GM19043 (cell line): ENCODE results near the gene UNKL.

Experiments
- ATAC-seq: cut with Tn5 transposase; IDR thresholded peaks from one replicate; pipeline ENCODE4 v1.9.1; 2021; ENCODE audit warnings: low read depth; ENCODE audit not compliant: unreplicated experiment

UNKL gene, protein sequence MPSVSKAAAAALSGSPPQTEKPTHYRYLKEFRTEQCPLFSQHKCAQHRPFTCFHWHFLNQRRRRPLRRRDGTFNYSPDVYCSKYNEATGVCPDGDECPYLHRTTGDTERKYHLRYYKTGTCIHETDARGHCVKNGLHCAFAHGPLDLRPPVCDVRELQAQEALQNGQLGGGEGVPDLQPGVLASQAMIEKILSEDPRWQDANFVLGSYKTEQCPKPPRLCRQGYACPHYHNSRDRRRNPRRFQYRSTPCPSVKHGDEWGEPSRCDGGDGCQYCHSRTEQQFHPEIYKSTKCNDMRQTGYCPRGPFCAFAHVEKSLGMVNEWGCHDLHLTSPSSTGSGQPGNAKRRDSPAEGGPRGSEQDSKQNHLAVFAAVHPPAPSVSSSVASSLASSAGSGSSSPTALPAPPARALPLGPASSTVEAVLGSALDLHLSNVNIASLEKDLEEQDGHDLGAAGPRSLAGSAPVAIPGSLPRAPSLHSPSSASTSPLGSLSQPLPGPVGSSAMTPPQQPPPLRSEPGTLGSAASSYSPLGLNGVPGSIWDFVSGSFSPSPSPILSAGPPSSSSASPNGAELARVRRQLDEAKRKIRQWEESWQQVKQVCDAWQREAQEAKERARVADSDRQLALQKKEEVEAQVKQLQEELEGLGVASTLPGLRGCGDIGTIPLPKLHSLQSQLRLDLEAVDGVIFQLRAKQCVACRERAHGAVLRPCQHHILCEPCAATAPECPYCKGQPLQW

DNA sequence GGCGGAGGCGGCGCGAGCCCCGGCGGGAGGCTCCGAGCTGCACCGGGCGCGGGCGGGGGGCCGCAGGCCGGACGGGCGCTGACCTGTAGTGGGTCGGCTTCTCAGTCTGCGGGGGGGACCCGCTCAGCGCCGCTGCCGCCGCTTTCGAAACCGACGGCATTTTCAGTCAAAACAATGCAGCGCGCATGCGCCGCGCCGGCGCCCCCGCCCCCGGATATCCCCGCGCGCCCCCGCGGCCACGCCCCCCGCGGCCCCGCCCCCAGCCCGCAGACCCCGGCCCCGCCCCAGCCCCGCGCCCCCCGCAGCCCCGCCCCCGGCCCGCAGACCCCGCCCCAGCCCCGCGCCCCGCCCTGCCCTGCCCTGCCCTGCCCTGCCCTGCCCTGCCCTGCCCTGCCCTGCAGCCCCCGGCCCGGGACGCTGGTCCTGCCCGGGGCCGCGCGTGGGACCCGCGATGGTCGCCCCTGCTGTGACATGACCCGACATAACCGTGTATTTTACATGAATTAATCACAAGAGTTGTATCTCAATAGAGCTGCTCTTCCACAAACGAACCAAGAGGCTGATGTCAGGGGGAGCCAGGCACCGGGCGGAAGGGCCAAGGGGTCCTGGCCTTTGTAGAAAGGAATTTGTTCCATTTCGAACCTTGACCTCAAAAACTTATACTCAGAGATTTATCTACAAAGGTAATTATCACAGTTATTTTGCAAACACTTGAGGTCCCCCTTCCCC, at the start of gene UNKL:
Gene UNKL (minus strand): TSS at position 173 of the 729 bp plus-strand sequence. CDS start 13 bp downstream, at position 160.
- no peak for ATAC-seq

DNA sequence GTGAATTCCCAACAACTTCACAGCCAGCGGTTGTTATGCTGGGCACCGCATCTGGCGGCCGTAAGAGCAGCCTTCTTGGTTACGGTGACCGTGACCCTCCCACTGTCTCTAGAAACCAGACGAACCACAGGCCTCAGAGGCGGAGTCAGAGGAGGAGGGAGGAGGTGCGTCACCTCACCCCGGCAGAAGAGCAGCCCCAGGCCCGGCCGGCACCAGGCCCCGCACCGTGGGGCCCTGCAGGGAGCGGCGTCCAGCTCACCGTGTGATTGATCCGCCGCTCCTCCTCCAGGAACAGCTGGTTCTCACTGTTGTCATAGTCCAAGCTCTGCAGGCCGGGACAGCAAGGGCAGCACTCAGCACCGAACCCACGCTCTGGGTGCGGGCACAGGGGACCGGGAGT, 46.6 kb upstream of the UNKL start:
- no peak for ATAC-seq

DNA sequence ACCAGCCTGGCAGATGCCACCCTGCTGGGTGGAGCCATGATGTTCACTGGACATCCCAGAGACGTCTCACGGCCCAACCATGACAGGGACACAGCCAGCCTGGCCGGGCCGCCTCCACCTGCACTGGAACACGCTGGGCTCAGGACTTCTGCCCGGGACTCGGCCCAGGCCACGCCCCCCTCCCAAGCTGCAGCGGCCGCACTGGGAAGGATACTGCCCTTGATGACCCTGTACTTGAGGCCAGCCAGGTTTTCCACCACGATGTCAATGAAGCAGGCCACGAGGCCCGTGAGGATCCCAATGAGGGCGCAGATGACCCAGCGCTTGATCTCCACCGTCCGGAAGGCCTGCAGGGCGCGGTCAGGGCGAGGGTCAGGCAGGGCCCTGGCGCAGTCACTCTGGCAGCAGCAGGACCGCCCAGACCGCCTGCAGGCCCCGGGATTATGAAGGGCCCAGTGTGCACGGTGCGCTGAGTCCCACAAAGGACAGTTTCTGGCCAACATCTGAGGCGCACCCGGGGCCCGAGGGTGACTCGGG, 46.2 kb upstream of the UNKL start:
- no peak for ATAC-seq

DNA sequence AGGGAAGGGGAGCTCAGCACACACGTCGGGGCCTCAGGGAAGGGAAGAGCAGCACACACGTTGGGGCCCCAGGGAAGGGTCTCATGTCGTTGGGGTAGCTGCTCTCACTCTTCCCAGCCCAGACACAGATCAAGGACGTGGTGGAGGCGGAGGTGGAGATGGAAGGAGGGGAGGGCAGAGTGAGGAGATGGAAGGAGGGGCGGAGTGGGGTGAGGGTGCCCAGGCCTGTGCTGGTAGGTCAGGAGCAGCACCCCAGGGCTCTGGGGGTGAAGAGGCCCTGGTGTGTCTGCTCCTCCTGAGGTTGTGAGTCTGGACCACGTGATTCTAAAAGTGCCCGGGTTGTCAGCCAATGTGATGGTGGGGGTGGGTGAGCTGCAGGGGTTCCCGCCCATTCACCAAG, 45.5 kb upstream of the UNKL start:
- ATAC-seq = no peak

DNA sequence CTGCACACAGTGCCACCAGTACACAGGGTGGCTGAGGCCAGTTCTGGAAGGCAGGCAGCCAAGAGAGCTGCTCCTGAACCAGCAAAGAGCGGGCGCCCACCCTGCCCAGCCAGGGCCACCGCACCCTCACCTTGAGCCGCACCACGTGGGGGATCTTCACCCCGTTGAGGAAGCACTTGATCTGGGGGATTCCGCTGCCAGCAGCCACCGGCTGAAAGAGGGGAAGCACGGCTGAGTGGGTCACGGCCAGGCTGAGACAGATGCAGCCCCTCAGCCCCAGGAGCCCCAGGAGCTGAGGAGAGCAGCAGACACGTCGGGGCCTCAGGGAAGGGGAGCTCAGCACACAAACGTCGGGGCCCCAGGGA, 44.5 kb upstream of the UNKL start:
- no peak for ATAC-seq

DNA sequence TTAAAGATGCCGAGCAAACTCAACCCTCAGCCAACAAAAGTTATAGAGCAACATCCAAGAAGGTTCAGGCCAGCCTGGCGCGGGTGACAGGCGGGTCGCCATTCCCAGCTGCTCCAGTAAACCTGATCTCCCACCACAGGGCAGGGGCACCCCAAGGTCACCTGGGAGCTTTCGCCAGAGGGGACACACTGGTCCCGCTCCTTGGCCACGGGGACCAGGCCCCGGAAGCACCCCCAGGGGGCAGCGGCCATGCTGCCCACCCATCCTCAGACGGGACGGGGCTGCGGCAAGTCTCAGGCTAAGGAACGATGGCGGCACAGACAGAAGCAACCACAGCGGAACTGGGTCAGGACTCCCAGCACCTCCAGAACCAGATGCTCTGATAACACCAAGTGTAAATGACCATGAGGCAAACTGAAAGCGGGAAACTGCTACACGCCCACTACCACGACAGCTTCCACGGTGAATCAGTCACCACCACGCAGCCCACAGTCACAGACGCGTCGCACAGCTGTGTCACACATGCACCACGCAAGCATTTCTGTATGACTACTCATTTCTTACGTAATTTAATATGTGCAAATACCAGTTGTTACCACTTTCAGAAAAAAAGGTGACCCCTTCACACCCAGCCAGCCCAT, 44.0 kb upstream of the UNKL start:
- ATAC-seq = no peak

DNA sequence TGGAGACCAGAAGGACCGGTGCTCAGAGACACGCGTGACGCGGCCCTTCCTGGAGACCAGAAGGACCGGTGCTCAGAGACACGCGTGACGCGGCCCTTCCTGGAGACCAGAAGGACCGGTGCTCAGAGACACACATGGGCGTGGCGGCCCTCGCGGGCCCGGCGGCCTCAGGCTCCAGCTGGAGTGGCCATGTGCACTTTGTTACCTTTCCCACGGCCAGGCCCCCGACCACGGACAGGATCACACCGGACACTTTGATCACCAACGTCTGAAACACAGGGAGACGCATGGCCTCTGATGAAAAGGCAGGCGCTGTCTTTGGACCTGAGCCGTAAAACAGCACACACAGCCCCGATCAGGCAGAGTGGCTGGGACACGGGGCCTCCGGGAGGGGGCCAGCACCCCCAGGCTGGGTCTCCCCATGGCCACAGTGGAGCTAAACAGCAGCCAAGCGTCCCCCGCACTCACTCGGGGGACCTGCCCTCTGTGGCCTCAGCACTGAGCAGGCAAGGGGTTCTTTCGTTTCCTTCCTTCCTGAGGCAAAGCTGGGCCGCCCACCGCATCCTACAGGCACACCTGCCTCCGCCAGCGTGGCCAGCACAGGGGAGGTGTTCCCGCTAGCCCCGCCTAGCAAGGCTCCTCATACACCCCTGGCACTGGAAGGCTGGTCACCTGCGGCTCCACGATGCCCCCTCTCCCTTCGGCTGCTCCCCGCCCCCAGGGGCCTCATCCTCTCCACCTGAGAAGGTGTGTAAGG, 43.2 kb upstream of the UNKL start:
- no peak for ATAC-seq

DNA sequence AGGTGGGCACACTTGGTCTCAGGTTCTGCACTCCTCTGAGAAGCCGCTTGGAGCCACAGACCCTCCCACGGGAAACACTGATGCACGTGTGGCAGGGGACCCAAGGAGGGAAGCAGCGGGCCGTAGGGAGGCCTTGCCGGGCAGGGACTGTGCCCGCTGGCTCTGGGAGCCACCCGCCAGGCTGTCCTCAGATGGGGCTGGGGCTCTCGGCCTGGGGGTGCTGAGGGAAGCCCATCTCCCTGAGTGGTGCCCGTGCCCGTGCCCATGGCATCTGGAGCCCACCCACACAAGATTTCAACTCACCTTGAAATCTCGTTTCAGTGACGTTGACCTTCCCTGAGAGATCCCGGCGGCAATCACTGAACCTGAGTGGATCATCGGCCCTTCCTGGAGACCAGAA, 42.4 kb upstream of the UNKL start:
- ATAC-seq = no peak

DNA sequence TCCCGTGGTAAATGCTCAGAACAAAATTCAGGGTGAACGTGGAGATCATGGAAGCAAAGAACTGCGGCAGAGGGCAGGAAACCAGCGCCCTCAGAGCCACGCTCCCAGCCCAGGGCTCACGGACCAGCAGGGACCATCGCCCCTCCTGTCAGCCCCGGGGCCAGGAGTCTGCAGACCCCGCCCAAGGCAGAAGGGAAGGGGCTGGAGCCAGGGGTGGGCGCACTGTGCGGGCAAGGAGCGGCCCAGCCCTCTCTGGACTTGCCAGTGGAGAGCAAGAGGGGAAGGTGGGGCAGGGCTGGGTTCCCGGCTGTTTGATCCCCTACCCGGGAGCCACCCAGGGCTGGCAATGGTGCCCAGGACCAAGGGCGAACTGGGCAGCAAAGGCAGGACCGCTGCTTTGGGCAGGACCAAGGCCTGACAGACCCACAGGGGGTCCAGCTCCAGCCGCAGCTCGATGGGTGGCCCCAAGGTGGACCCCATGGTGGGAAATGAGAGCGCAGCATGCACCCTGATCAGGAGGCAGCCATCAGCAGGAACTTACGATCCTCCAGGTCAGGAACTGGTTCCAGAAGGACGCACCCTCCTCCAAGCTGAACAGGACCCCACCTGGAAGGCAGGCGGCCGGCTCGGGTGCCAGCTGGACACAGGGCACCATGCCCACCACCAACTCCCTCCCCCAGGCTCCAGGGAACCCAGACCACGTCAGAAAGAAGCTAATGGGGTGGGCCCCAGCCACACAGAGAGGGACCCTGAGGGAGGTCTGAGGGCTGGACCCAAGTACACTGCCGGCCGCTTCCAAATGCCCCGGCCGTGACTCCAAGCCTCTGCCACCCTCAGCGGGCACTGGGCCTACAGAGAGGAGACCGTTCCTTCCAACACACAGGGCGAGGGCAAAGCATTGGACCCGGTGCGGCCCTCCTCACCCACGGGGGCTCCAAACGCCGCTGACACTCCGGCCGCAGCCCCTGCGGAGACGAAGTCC, 41.0 kb upstream of the UNKL start:
- no peak for ATAC-seq

DNA sequence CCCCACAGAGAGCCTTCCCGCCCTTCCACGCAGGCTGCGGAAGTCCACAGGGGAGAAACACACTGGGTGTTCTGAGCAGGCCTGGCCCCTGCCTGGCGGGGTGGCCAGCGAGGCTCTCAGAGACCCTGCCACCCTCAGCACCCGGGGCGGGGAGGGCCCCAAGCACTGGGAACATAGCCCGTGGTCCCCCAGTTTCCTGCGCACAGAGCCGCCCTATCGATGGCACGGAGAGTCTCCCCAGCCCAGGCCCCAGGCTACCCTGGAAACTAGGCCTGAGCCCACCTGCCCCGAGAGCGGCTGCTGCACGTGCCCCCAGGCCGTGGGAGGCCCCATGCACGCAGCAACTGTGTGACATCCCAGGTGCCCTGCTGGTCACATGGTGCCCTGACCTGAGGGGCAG, 40.1 kb upstream of the UNKL start:
- no peak for ATAC-seq

DNA sequence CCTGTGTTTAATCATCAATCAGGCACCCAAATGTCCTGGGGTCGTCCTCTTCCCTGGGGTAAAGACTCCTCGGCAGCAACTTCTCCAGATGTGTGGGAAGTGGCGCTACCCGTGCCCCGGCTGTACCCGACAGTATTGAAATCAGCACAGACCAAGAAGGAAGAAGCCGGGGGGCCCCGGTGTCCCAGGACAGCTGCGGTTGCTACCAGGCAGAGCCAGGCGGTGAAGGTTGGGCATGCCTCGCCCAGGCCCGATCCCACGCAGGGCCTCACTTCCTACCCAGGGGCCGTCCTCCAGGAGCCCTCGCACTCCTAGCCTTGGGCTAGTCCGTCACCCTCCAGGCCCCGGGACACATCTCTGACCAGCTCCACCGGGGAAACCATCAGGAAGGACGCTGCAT, 38.8 kb upstream of the UNKL start:
- ATAC-seq = no peak

DNA sequence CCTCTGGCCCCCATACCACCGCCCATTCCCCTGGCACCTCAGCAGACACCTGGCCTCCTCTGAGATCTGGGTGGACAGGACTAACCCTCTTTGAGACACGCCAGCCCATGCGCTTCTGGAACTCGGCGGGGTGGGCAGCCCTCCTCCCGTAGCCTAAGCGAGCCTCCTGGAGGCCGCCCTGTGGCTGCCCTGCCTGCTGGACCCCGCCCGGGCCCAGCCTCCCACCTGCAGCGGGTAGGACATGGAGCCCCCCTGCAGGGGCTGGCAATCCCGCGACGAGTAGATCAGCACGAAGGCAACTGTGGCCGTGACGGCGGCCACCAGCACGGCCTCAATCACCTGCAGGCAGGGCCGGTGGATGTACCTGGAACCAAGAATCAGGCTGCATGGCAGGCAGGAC, 38.0 kb upstream of the UNKL start:
- ATAC-seq = no peak

DNA sequence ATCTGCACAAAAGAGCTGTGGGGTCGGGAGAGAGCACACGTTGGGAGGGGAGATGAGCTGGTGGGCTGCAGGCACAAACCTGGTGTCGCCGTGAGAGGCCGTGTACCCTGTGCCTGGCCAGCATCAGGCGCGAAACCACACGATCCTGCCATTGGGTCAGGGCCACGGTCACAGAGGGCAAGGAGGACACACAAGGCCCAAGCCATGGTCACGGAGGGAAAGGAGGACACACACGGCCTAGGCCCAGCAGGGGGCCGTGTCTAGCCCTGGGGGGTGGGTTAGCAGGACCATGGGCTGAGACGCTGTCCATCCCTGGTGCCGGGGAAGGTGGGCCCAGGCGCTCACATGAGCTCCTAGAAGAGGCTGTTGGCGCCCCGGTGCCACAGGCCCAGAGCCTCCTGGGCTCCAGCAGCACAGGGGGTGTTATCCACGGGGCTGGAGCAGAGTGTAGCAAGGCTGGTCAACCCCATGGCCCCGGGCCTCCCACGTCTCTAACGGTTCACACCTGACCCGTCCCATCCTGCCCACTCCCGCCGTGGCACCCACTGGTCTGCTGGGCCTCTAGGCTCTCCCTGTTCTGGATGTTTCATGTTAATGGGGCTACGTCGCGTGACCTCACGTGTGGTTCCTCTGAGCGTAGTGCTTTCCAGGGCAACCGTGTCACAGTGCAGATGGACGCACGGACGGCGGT, 37.3 kb upstream of the UNKL start:
- no peak for ATAC-seq

DNA sequence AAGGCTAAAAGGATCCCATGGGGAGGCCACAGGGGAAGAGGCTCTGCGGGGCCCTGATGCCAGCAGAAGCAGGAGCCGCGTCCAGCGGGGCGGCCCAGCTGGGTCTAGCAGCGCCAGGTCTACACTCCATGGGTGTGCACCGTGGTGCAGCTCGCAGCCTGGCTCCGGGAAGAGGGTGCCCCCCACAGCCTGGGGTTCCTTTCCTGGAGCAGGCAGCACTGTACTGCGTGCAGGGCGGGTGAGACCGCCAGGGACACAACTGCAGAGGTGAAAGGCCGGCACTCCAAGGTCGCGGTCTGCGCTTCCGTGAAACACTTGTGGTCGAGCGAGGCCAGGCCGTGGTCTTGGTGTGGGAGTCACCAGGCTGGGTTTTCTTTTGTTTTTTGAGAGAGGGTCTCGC, 36.3 kb upstream of the UNKL start:
- no peak for ATAC-seq

DNA sequence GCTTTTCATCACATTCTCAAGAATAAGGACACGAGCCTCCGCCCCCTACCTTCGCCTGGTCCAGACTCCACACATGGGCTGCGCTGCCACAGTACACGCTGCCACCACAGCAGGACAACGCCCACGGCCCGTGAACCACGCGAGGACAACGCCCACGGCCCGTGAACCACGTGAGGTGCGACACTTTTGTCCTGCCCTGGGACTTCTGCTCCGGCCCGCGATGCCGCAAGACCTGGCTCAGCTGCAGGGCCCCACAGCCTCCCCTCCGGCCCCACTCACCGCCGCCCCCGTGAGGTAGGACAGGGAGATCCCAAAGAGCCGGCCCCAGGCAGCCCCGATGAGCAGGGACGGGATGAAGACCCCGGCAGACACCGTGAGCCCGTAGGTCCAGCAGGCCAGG, 35.7 kb upstream of the UNKL start:
- no peak for ATAC-seq

DNA sequence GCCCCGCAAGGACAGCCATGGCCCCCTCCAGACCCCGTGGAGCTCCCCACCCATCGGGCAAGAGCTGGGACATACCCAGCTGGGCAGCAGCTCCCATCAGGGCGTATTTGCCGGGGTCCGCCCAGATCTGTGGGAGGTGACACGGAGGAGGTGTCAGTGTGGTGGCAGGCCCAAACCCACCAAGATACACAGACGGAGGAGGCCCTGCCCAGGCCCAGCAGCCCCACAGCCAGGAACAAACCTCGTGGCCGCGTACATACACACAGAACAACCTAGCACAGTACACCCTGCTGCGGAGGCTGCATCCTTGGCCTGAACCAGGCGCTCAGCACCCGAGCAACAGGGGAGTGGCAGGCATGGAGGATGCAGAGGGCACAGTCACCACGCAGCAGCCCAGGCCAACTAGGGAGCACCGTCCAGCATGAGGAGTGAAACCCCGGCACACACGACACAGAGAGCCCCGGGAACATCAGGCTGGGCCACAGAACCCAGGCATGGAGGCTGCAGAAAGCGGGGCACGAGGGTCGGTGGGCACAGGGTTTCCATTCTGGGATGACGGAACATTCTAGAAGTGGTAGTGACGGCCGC, 34.8 kb upstream of the UNKL start:
- ATAC-seq = no peak

DNA sequence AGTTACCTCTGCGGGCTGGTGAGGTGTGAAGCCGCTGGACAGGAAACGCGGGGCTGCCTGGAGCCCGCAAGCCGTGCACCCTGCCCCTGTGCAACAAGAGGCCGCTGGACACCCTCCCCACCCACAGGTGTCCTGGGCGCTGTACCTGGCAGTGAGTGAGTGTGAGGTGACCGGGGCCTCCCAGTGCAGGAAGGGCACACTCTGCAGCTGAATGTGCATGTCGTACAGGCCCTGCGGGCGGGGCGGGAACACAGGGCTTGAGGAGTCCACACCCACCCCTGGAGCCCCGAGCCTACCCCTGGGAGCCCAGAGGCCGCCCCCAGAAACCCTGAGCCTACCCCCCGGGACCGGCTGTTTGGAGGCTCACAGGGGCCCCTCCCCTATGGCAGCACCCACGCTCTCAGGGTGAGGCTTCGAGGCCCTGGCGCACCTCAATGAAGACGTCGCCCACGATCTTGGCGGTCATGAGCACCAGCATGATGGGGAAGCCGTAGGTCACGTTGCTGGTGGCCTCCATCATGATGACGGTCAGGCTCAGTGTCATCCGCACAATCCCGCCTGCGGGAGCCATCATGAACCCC, 34.1 kb upstream of the UNKL start:
- no peak for ATAC-seq

DNA sequence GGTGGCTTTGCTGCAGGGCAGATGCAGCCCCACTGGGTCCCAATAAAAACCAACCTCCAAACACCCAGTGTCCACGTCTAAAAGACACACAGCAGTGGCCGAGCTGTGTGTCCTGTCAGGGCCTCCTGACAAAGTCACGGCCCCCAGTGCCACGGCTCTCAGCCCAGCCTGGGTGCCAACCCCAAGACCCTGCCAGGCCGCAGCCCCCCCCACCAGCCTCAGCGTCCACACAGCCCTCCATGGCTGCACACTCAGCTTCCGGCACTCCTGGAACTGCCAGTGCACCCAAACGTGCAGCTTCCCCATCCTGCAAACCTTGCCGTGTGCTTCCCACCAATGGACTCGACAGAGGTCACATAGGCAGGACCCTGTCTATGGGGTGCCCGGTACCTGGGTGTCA, 33.5 kb upstream of the UNKL start:
- no peak for ATAC-seq
